Stimulated activated naive CD8-positive, alpha-beta T cell treated with anti-CD3 and anti-CD28 coated beads, Interleukin-15, amount 100 ng/mL, for 72 hours (primary cell): ENCODE results near the gene ZNF304.

Experiments
- ATAC-seq: fragments of 150-1000 bp; cut with Tn5 transposase; 2 replicates; pipeline ENCODE4 v1.10.0; 2021; ENCODE audit warnings: mild to moderate bottlenecking, moderate library complexity
- DNase-seq, 2 donors: peaks; one replicate each; pipeline ENCODE4 v3.0.0; 2021 to 2022
- H3K27ac Mint-ChIP-seq, 2 donors: one replicate each; pipeline ENCODE4 v1.8.0; 2022; ENCODE audit warnings: mild to moderate bottlenecking in 2 of 2, mixed read lengths in 2 of 2, moderate library complexity in 2 of 2
- H3K27me3 Mint-ChIP-seq: one replicate; pipeline ENCODE4 v1.8.0; 2022; ENCODE audit warnings: mixed read lengths
- H3K4me1 Mint-ChIP-seq: one replicate; pipeline ENCODE4 v1.8.0; 2022; ENCODE audit warnings: mild to moderate bottlenecking, mixed read lengths
- H3K4me3 Mint-ChIP-seq, 2 donors: one replicate each; pipeline ENCODE4 v1.8.0; 2022; ENCODE audit warnings: mild to moderate bottlenecking in 2 of 2, mixed read lengths in 2 of 2, moderate library complexity in 1 of 2
- H3K9me3 Mint-ChIP-seq, 2 donors: one replicate each; pipeline ENCODE4 v1.8.0; 2022; ENCODE audit warnings: mixed read lengths in 2 of 2

Gene ZNF304

GRCh38 chr19:57382806-57383488, 31.9 kb downstream of the ZNF304 start:
- Mint-ChIP-seq H3K27ac (peak overlapping the region in 1 of 2 donors; percentile 74), H3K4me3 (no peak overlapping the region), H3K4me1 (no peaks in the 10 kb centered on the region), H3K9me3 (peaks cover 28 to 33% of the 10 kb centered on the region in 2 donors), H3K27me3 (no peaks in the 10 kb centered on the region)
- ATAC-seq (no peak), DNase-seq (no peak)

DNA sequence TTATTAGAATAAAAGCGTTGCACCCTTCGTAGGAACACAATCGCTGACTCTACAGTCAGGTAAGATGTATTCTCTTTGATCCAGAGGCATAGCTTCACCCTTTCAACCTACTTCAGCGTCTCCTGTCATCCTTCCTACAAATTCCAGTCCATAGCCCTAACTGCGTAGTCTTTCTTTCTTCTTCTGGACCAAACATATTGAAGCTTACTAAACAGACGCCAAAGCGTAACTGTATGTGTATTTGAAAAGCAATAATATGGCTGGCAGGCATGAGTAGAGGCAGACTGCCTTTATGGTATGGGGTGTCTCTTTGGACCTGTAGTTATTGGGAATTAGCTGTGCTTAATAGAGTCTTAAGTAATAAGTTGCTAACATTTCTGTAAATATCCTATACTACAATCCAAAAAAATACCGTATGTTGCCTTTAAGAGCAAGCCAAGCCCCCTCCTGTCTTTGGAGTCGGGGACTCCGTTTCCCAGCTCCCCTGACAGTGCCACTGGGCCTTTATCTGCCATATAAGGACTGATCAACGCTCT, 38.2 kb downstream of the ZNF304 start:
- peaks cover 29% of the 10 kb centered on the region for H3K4me1 Mint-ChIP-seq
- ATAC-seq (no peak), DNase-seq (no peak)
- H3K9me3 Mint-ChIP-seq, result peaks cover 7 to 9% of the 10 kb centered on the region in 2 donors
- H3K4me3 Mint-ChIP-seq, result peak overlapping the region; percentile 94 to 97
- no peaks in the 10 kb centered on the region for H3K27me3 Mint-ChIP-seq
- H3K27ac Mint-ChIP-seq, result peak overlapping the region; percentile 94 to 97

- peaks cover 33% of the 10 kb centered on the region for H3K4me1 Mint-ChIP-seq
- peak; percentile 95 to 98 for DNase-seq
- no peaks in the 10 kb centered on the region for H3K27me3 Mint-ChIP-seq
- peak within 1 kb of the TSS; percentile 94 to 97 for H3K27ac Mint-ChIP-seq
- H3K4me3 Mint-ChIP-seq, result peak within 1 kb of the TSS; percentile 94 to 97
- H3K9me3 Mint-ChIP-seq, result peaks cover 14 to 16% of the 10 kb centered on the region in 2 donors
- ATAC-seq, result peak; percentile 99
Measured at GRCh38 chr19:57389730-57390598, 38.9 kb downstream of the ZNF304 start, which contains the start of gene ZNF548. Gene ZNF548, plus strand, starts transcription at chr19:57389854. Its CDS starts 246 bp downstream, at chr19:57390100.

GRCh38 chr19:57395710-57396109, 44.6 kb downstream of the ZNF304 start:
- ATAC-seq (no peak), DNase-seq (no peak)
- peaks cover 14% of the 10 kb centered on the region for H3K4me1 Mint-ChIP-seq
- no peak overlapping the region for H3K4me3 Mint-ChIP-seq
- H3K27me3 Mint-ChIP-seq, result no peaks in the 10 kb centered on the region
- peaks cover 43 to 63% of the 10 kb centered on the region in 2 donors for H3K9me3 Mint-ChIP-seq
- peak overlapping the region in 1 of 2 donors; percentile 69 for H3K27ac Mint-ChIP-seq

- Mint-ChIP-seq H3K27ac (peak overlapping the region in 1 of 2 donors; percentile 35), H3K27me3 (no peaks in the 10 kb centered on the region), H3K4me1 (peaks cover 8% of the 10 kb centered on the region), H3K4me3 (no peak overlapping the region), H3K9me3 (peaks cover 55 to 78% of the 10 kb centered on the region in 2 donors)
- ATAC-seq (no peak), DNase-seq (no peak)
Measured at GRCh38 chr19:57398868-57399267, 47.8 kb downstream of the ZNF304 start.

DNA sequence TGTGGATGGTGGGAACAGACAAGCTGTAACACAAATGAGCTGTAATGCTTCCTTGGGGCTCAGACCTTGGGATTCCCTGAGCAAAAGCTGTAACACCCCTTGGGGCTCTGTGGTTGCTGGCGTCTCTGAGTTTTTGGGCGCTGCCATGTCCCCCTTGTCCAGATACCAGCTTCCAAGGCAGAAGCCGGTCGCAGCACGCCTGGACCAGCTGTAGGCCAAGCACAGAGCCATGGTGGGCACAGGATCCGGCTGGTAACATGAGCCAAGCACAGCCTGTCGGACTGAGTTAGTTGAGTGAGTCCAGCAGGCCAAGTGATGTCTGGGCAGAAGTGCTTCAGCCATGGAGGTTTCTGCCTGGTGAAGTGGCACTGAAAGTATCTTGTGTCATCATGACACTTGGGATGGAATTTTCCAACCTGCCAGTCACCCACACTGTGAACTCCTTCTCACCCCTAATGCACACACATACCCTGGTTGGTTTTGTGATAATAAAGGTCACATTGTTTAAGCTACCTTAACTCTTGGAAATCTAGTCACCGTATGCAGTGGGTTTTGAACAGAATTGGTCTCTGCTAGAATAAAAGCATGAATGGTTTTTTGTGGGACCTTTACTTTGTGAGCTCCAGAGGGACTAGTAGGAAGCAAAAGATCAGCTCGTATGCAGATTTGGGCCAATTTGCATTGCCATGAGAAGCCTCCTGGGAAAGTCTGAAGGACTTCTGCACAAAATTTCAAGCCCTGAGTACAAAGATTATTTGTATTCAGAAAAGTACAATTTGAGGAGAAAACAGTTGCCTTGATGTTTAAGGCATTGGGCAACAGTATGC, 52.9 kb downstream of the ZNF304 start:
- DNase-seq (no peak), ATAC-seq (no peak)
- Mint-ChIP-seq H3K27me3 (no peaks in the 10 kb centered on the region), H3K27ac (no peak overlapping the region), H3K9me3 (peaks cover 16 to 28% of the 10 kb centered on the region in 2 donors), H3K4me3 (no peak overlapping the region), H3K4me1 (peaks cover 7% of the 10 kb centered on the region)

- DNase-seq, result peak; percentile 62 to 72
- Mint-ChIP-seq H3K27ac (no peak overlapping the region), H3K4me3 (peak overlapping the region in 1 of 2 donors; percentile 10), H3K27me3 (no peaks in the 10 kb centered on the region), H3K9me3 (peaks cover 12 to 13% of the 10 kb centered on the region in 2 donors), H3K4me1 (peaks cover 18% of the 10 kb centered on the region)
- ATAC-seq, result peak; percentile 72
Measured at GRCh38 chr19:57406516-57407123, 55.5 kb downstream of the ZNF304 start.
